GM23338 (cell line): ENCODE measurements around the gene NRL. TPM values are rescaled to one million over a fixed set of nuclear protein-coding genes. Genes with fewer than 3 reads are reported as not detected.

ENCODE experiments used
- ATAC-seq: fragments of 200-7000 bp; cut with Tn5 transposase; 3 replicates; pipeline ENCODE4 v1.9.1; 2020
- DNase-seq: peaks from one replicate; pipeline ENCODE4 v3.0.0-alpha.2; 2015; ENCODE audit warnings: low spot score
- H2AFZ ChIP-seq: fragments of 200-600 bp; sonication (generic); 2 replicates; pipeline ENCODE4 v1.8.0; 2016; ENCODE audit warnings: antibody characterized with exemption, mild to moderate bottlenecking, moderate library complexity
- H3F3A ChIP-seq: fragments of 200-600 bp; sonication (generic); replicated peaks from 2 replicates; pipeline ENCODE4 v1.8.0; 2017; ENCODE audit warnings: antibody characterized with exemption, mixed run types, low read depth
- H3K27ac ChIP-seq: fragments of 200-600 bp; sonication (generic); 2 replicates; pipeline ENCODE4 v1.6.1; 2016; ENCODE audit warnings: low read depth
- H3K27me3 ChIP-seq: fragments of 200-600 bp; sonication (generic); 2 replicates; pipeline ENCODE4 v1.8.0; 2016; ENCODE audit warnings: mild to moderate bottlenecking, mixed run types, moderate library complexity; ENCODE audit not compliant: insufficient read depth
- H3K36me3 ChIP-seq: fragments of 200-600 bp; sonication (generic); 2 replicates; pipeline ENCODE4 v1.8.0; 2016; ENCODE audit warnings: mild to moderate bottlenecking; ENCODE audit not compliant: insufficient read depth
- H3K4me1 ChIP-seq: fragments of 200-600 bp; sonication (generic); 2 replicates; pipeline ENCODE4 v1.8.0; 2016; ENCODE audit warnings: mild to moderate bottlenecking, moderate library complexity; ENCODE audit not compliant: insufficient read depth
- H3K4me2 ChIP-seq: fragments of 200-600 bp; sonication (generic); 2 replicates; pipeline ENCODE4 v1.7.1; 2017; ENCODE audit warnings: mixed run types
- H3K4me3 ChIP-seq: fragments of 200-600 bp; sonication (generic); 2 replicates; pipeline ENCODE4 v1.6.1; 2016; ENCODE audit warnings: mixed run types
- H3K79me2 ChIP-seq: fragments of 200-600 bp; sonication (generic); replicated peaks from 2 replicates; pipeline ENCODE4 v1.8.0; 2017; ENCODE audit warnings: mild to moderate bottlenecking; ENCODE audit not compliant: insufficient read depth
- H3K9me2 ChIP-seq: fragments of 200-600 bp; sonication (generic); 2 replicates; pipeline ENCODE4 v1.8.0; 2017; ENCODE audit not compliant: insufficient read depth
- H4K20me1 ChIP-seq: fragments of 200-600 bp; sonication (generic); replicated peaks from 2 replicates; pipeline ENCODE4 v1.8.0; 2017; ENCODE audit warnings: mild to moderate bottlenecking; ENCODE audit not compliant: insufficient read depth
- H3K27ac Mint-ChIP-seq: 2 replicates; pipeline ENCODE4 v1.8.0; 2020; ENCODE audit warnings: inconsistent platforms, mild to moderate bottlenecking, moderate library complexity, mixed read lengths
- H3K27me3 Mint-ChIP-seq: 3 replicates; pipeline ENCODE4 v1.8.0; 2022; ENCODE audit warnings: low read depth, mild to moderate bottlenecking, moderate library complexity, mixed read lengths, inconsistent platforms; ENCODE audit not compliant: insufficient read depth, poor library complexity
- H3K36me3 Mint-ChIP-seq: 3 replicates; pipeline ENCODE4 v1.8.0; 2021; ENCODE audit warnings: low read depth, mild to moderate bottlenecking, inconsistent platforms, moderate library complexity, mixed read lengths
- H3K4me1 Mint-ChIP-seq: 3 replicates; pipeline ENCODE4 v1.8.0; 2020; ENCODE audit warnings: mild to moderate bottlenecking, inconsistent platforms, mixed read lengths
- H3K4me3 Mint-ChIP-seq: 3 replicates; pipeline ENCODE4 v1.8.0; 2021; ENCODE audit warnings: moderate library complexity, mild to moderate bottlenecking, inconsistent platforms, mixed read lengths
- H3K9me3 Mint-ChIP-seq: 3 replicates; pipeline ENCODE4 v1.8.0; 2020; ENCODE audit warnings: moderate library complexity, mild to moderate bottlenecking, inconsistent platforms, mixed read lengths
- ETS1 ChIP-seq: IDR thresholded peaks from 2 replicates; pipeline ENCODE4 v1.6.1; 2016; ENCODE audit warnings: antibody characterized with exemption
- JUNB ChIP-seq: IDR thresholded peaks from one replicate; pipeline ENCODE4 v1.6.1; 2016; ENCODE audit warnings: antibody characterized with exemption; ENCODE audit not compliant: unreplicated experiment
- POLR2AphosphoS5 ChIP-seq: IDR thresholded peaks from 2 replicates; pipeline ENCODE4 v1.6.1; 2016; ENCODE audit warnings: antibody characterized with exemption, low read depth
- REST ChIP-seq: IDR thresholded peaks from one replicate; pipeline ENCODE4 v1.6.1; 2018; ENCODE audit warnings: antibody characterized with exemption; ENCODE audit not compliant: unreplicated experiment
- ZNF462 ChIP-seq: fragments of 250-450 bp; sonication (Bioruptor Pico); IDR thresholded peaks from 2 replicates; pipeline ENCODE4 v1.5.0; 2020; ENCODE audit warnings: mild to moderate bottlenecking, moderate library complexity
- polyA plus RNA-seq: library from polyadenylated mRNA; unstranded; fragments of >200 nt; fragmentation: Nextera tagmentation; extraction: Ambion mirVana; gene quantifications from 2 replicates; pipeline ENCODE4 v1.2.1, GENCODE V29; 2016
- total RNA-seq: library from RNA; depleted of rRNA; stranded (reverse); fragments of >200 nt; shearing (Covaris generic); gene quantifications from 2 replicates; pipeline ENCODE4 v1.2.3, GENCODE V29; 2014

The NRL gene
- total and polyA plus RNA-seq, 2 experiments from 2014 or later: 1.8 to 2.2 TPM

GRCh38 chr14:24052656-24053547, 61.8 kb downstream of the NRL start:
- H3K4me2 ChIP-seq: peak overlapping the region; percentile 97
- H3K36me3 ChIP-seq: no peaks in the 10 kb centered on the region
- H3K4me1 Mint-ChIP-seq: peaks cover 22% of the 10 kb centered on the region
- peak overlapping the region; percentile 92 for H3K4me3 ChIP-seq
- no peak for DNase-seq
- H3F3A ChIP-seq: 0 out of 2 replicates have a peak, but pooled peaks cover 4% of the 10 kb centered on the region
- TF ChIP-seq REST (no peak), POLR2AphosphoS5 (0 out of 2 replicates have a peak, but pooled peaks have one; percentile 30)
- no peaks in the 10 kb centered on the region for H3K79me2 ChIP-seq
- H3K27me3 Mint-ChIP-seq: peaks cover 17% of the 10 kb centered on the region
- H3K4me1 ChIP-seq: peaks cover 9% of the 10 kb centered on the region; the same call in 1 of the 2 replicates
- H4K20me1 ChIP-seq: no peaks in the 10 kb centered on the region
- H2AFZ ChIP-seq: peak overlapping the region; percentile 91; the same call in 1 of the 2 replicates
- peaks cover 12% of the 10 kb centered on the region; the same call in 2 of the 3 replicates for H3K36me3 Mint-ChIP-seq
- H3K27ac Mint-ChIP-seq: no peak overlapping the region
- no peaks in the 10 kb centered on the region for H3K9me3 Mint-ChIP-seq
- H3K9me2 ChIP-seq: no peaks in the 10 kb centered on the region
- no peak overlapping the region for H3K27ac ChIP-seq
- ATAC-seq: no peak; the same call in 2 of the 3 replicates
- H3K4me3 Mint-ChIP-seq: peak overlapping the region; percentile 70
- no peaks in the 10 kb centered on the region for H3K27me3 ChIP-seq

GRCh38 chr14:24051789-24052655, 62.7 kb downstream of the NRL start, which contains the start of gene CARMIL3:
CARMIL3 (plus strand) TSS chr14:24052009; CDS start chr14:24052154, 145 bp downstream.
- Mint-ChIP-seq H3K36me3 (peaks cover 12% of the 10 kb centered on the region; the same call in 2 of the 3 replicates), H3K4me3 (peak within 1 kb of the TSS; percentile 81), H3K27ac (peak within 1 kb of the TSS; percentile 69), H3K4me1 (peaks cover 22% of the 10 kb centered on the region), H3K9me3 (no peaks in the 10 kb centered on the region), H3K27me3 (peaks cover 17% of the 10 kb centered on the region)
- Histone ChIP-seq H4K20me1 (no peaks in the 10 kb centered on the region), H3K36me3 (no peaks in the 10 kb centered on the region), H3F3A (0 out of 2 replicates have a peak, but pooled peaks cover 4% of the 10 kb centered on the region), H3K79me2 (no peaks in the 10 kb centered on the region), H3K4me2 (peak within 1 kb of the TSS; percentile 97), H3K27ac (0 out of 2 replicates have a peak within 1 kb of the TSS, but pooled peaks have one; percentile 19), H3K4me3 (peak within 1 kb of the TSS; percentile 92), H3K4me1 (peaks cover 9% of the 10 kb centered on the region; the same call in 1 of the 2 replicates), H3K27me3 (no peaks in the 10 kb centered on the region), H2AFZ (peak within 1 kb of the TSS; percentile 91), H3K9me2 (no peaks in the 10 kb centered on the region)
- DNase-seq: peak; percentile 90
- ATAC-seq: peak; percentile 86
- TF ChIP-seq ETS1 (no peak), ZNF462 (CRISPR knock-in tag) (no peak), POLR2AphosphoS5 (0 out of 2 replicates have a peak, but pooled peaks have one; percentile 10), JUNB (no peak)
